ENCODE results near the gene ERBB2.
"Not testable (repeated sequence)": the region's sequence is repeated elsewhere in the genome, so short reads cannot be mapped to it uniquely, and the experiment has no call there.

The ERBB2 gene

DNA sequence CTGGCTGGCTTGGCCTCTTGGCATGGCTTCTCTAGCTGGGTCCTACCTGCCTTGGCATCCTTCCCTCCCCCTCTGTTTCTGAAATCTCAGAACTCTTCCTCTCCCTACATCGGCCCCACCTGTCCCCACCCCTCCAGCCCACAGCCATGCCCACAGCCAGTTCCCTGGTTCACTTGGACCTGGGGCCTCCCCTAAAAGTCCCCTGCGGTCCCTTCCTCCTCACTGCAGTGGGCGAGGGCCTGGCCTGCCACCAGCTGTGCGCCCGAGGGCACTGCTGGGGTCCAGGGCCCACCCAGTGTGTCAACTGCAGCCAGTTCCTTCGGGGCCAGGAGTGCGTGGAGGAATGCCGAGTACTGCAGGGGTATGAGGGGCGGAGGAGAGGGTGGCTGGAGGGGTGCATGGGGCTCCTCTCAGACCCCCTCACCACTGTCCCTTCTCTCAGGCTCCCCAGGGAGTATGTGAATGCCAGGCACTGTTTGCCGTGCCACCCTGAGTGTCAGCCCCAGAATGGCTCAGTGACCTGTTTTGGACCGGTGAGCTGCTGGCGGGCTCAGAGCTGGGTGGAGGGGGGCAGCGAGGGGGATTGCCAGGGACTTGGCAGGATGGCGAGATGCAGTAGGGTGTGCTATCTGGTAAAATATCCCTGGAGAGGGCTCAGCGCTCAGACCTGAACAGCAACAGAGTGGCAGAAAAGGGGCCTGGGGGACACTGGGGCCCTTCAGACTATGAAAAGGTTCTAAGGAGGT is 16.4 kb downstream of the ERBB2 start:
- Histone ChIP-seq H3K36me3 (ENCODE audit: control insufficient read depth, insufficient read depth, low read length) (peaks cover 38% of the 10 kb centered on the region), H3K9me3 (ENCODE audit: control insufficient read depth, insufficient read depth, low read length) (no peaks in the 10 kb centered on the region), H3K4me1 (ENCODE audit: control insufficient read depth, insufficient read depth, low read length) (no peaks in the 10 kb centered on the region), H3K27ac (ENCODE audit: low read length) (no peak overlapping the region), H3K4me3 (ENCODE audit: low read length) (no peak overlapping the region), H3K27me3 (ENCODE audit: control insufficient read depth, insufficient read depth, low read length) (no peaks in the 10 kb centered on the region)
- DNase-seq (ENCODE audit: low read depth, low spot score): no peak
- no CpG with 5 or more reads among the region's 15 CpGs for WGBS (ENCODE audit: insufficient coverage, insufficient read length)

DNA sequence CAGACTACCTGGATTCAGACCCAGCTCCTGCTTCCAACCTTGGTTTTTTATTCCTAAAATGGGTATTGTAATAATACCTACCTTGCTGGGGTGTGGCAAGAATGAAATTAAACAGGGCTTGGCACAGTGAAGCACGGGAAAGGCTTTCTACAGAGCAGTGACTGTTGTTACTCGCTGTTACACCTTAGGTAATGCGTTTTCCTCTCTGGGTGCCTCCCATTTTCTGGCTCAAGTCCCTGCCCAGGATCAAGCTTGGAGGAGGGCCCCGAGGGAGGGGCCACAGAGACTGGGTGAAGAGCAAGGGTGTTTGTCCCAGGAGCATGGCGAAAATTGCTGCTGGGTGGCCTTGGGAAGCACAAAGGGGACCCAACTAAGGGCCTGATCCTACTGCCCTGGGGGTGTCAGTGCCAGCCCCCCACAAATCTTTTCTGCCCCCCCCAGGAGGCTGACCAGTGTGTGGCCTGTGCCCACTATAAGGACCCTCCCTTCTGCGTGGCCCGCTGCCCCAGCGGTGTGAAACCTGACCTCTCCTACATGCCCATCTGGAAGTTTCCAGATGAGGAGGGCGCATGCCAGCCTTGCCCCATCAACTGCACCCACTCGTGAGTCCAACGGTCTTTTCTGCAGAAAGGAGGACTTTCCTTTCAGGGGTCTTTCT is 17.1 kb downstream of the ERBB2 start:
- Histone ChIP-seq H3K4me3 (ENCODE audit: low read length) (no peak overlapping the region), H3K36me3 (ENCODE audit: control insufficient read depth, insufficient read depth, low read length) (peaks cover 34% of the 10 kb centered on the region), H3K4me1 (ENCODE audit: control insufficient read depth, insufficient read depth, low read length) (no peaks in the 10 kb centered on the region), H3K27ac (ENCODE audit: low read length) (no peak overlapping the region), H3K9me3 (ENCODE audit: control insufficient read depth, insufficient read depth, low read length) (no peaks in the 10 kb centered on the region), H3K27me3 (ENCODE audit: control insufficient read depth, insufficient read depth, low read length) (no peaks in the 10 kb centered on the region)
- no peak for DNase-seq (ENCODE audit: low read depth, low spot score)
- no CpG with 5 or more reads among the region's 11 CpGs for WGBS (ENCODE audit: insufficient coverage, insufficient read length)

DNA sequence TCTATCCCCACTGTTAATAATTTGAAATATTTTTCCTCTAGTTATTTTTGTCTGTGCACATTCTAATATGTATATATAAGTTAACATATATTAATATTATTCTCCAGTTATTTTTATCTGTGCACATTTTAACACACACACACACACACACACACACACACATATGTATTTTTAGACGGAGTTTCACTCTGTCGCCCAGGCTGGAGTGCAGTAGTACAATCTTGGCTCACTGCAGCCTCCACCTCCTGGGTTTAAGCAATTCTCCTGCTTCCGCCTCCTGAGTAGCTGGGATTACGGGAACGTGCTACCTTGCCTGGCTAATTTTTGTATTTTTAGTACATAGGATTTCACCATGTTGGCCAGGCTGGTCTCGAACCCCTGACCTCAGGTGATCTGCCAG is 17.8 kb downstream of the ERBB2 start:
- no CpG with 5 or more reads among the region's 6 CpGs for WGBS (ENCODE audit: insufficient coverage, insufficient read length)
- peaks cover 30% of the 10 kb centered on the region for H3K36me3 ChIP-seq (ENCODE audit: control insufficient read depth, insufficient read depth, low read length)
- no peak for DNase-seq (ENCODE audit: low read depth, low spot score)
- H3K27me3 ChIP-seq (ENCODE audit: control insufficient read depth, insufficient read depth, low read length): no peaks in the 10 kb centered on the region
- H3K27ac ChIP-seq (ENCODE audit: low read length): no peak overlapping the region
- no peaks in the 10 kb centered on the region for H3K4me1 ChIP-seq (ENCODE audit: control insufficient read depth, insufficient read depth, low read length)
- no peak overlapping the region for H3K4me3 ChIP-seq (ENCODE audit: low read length)
- H3K9me3 ChIP-seq (ENCODE audit: control insufficient read depth, insufficient read depth, low read length): no peaks in the 10 kb centered on the region

DNA sequence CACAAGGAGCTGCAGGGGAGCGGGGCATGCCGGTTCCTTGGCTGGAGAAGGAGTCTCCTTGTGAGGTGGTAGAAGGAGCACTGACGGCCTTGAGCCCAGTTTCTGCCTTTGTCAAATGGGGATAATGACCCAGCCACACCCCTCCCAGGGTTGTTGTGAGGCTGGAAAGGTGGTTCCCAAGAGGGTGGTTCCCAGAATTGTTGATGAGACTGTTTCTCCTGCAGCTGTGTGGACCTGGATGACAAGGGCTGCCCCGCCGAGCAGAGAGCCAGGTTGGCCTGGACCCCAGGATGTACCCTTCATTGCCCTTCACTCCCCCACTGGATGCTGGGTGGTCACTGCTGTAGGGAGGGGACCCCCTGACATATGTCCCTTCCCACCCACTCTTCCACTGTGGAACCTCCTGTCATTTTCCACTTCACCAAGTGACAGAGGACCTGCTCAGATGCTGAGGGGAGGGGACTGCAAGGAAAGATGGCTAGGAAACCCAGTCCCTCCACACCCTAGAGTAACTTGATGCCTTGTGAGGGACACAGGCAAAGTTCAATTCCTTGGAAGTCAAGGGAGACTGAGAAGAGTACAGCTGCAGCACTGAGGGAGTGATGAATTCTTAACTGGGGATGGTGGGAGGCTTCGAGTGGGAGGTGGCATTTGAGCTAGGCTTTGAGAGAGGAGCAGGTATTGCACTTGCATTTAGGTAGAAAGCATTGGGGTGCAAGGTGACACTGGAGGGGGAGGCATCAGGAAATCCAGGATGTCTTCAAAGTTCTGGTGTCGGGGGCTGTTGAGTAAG is 19.9 kb downstream of the ERBB2 start:
- whole genome bisulfite sequencing (ENCODE audit: insufficient coverage, insufficient read length): no CpG with 5 or more reads among the region's 7 CpGs
- H3K36me3 ChIP-seq (ENCODE audit: control insufficient read depth, insufficient read depth, low read length): peaks cover 34% of the 10 kb centered on the region

DNA sequence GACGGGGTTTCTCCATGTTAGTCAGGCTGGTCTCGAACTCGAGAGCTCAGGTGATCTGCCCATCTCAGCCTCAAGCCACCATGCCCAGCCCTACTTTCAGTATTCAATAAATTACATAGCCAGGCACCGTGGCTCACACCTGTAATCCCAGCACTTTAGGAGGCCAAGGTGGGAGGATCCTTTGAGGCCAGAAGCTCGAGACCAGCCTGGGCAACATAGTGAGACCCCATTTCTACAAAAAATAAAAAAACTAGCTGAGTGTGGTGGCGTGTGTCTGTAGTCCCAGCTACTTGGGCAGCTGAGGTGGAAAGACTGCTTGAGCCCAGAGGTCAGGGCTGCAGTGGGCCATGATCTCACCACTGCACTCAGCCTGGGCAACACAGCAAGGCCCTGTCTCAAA is 22.2 kb downstream of the ERBB2 start:
- WGBS (ENCODE audit: insufficient coverage, insufficient read length): no CpG with 5 or more reads among the region's 6 CpGs
- DNase-seq (ENCODE audit: low read depth, low spot score): no peak
- no peak overlapping the region for H3K4me3 ChIP-seq (ENCODE audit: low read length)
- H3K9me3 ChIP-seq (ENCODE audit: control insufficient read depth, insufficient read depth, low read length): no peaks in the 10 kb centered on the region
- peaks cover 33% of the 10 kb centered on the region for H3K36me3 ChIP-seq (ENCODE audit: control insufficient read depth, insufficient read depth, low read length)
- H3K4me1 ChIP-seq (ENCODE audit: control insufficient read depth, insufficient read depth, low read length): 0 out of 2 replicates have a peak, but pooled peaks cover 1% of the 10 kb centered on the region
- H3K27me3 ChIP-seq (ENCODE audit: control insufficient read depth, insufficient read depth, low read length): no peaks in the 10 kb centered on the region
- H3K27ac ChIP-seq (ENCODE audit: low read length): no peak overlapping the region

More for the DNA sequence above, 19.9 kb downstream of the ERBB2 start:
- Histone ChIP-seq H3K4me1 (ENCODE audit: control insufficient read depth, insufficient read depth, low read length) (0 out of 2 replicates have a peak, but pooled peaks cover 1% of the 10 kb centered on the region), H3K4me3 (ENCODE audit: low read length) (no peak overlapping the region), H3K27me3 (ENCODE audit: control insufficient read depth, insufficient read depth, low read length) (no peaks in the 10 kb centered on the region), H3K9me3 (ENCODE audit: control insufficient read depth, insufficient read depth, low read length) (no peaks in the 10 kb centered on the region), H3K27ac (ENCODE audit: low read length) (no peak overlapping the region)
- no peak for DNase-seq (ENCODE audit: low read depth, low spot score)

DNA sequence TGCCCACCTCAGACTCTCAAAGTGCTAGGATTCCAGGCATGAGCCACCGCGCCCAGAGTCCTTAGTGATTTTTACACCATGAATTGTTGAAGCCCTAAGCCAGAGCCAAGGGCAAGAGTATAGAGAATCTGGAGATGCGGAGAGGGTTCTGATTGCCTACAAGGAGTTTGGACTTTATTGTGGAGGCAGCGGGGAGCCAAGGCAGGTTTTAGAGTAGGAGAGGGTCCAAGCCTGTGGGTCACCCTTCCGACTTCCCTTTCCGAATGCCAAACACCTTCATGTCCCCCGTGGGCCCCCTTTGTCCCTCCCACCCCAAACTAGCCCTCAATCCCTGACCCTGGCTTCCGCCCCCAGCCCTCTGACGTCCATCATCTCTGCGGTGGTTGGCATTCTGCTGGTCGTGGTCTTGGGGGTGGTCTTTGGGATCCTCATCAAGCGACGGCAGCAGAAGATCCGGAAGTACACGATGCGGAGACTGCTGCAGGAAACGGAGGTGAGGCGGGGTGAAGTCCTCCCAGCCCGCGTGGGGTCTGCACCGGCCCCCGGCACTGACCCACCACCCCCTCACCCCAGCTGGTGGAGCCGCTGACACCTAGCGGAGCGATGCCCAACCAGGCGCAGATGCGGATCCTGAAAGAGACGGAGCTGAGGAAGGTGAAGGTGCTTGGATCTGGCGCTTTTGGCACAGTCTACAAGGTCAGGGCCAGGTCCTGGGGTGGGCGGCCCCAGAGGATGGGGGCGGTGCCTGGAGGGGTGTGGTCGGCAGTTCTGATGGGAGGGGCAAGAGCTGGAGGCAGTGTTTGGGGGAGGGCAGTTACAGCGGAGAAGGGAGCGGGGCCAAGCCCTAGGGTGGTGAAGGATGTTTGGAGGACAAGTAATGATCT is 23.3 kb downstream of the ERBB2 start:
- Histone ChIP-seq H3K4me3 (ENCODE audit: low read length) (no peak overlapping the region), H3K9me3 (ENCODE audit: control insufficient read depth, insufficient read depth, low read length) (no peaks in the 10 kb centered on the region; the same call in 1 of the 2 replicates), H3K27ac (ENCODE audit: low read length) (no peak overlapping the region), H3K36me3 (ENCODE audit: control insufficient read depth, insufficient read depth, low read length) (peaks cover 41% of the 10 kb centered on the region), H3K27me3 (ENCODE audit: control insufficient read depth, insufficient read depth, low read length) (no peaks in the 10 kb centered on the region), H3K4me1 (ENCODE audit: control insufficient read depth, insufficient read depth, low read length) (0 out of 2 replicates have a peak, but pooled peaks cover 1% of the 10 kb centered on the region)
- no peak for DNase-seq (ENCODE audit: low read depth, low spot score)
- WGBS (ENCODE audit: insufficient coverage, insufficient read length): no CpG with 5 or more reads among the region's 34 CpGs

DNA sequence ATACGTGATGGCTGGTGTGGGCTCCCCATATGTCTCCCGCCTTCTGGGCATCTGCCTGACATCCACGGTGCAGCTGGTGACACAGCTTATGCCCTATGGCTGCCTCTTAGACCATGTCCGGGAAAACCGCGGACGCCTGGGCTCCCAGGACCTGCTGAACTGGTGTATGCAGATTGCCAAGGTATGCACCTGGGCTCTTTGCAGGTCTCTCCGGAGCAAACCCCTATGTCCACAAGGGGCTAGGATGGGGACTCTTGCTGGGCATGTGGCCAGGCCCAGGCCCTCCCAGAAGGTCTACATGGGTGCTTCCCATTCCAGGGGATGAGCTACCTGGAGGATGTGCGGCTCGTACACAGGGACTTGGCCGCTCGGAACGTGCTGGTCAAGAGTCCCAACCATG is 24.9 kb downstream of the ERBB2 start:
- Histone ChIP-seq H3K4me1 (ENCODE audit: control insufficient read depth, insufficient read depth, low read length) (0 out of 2 replicates have a peak, but pooled peaks cover 1% of the 10 kb centered on the region), H3K4me3 (ENCODE audit: low read length) (no peak overlapping the region), H3K36me3 (ENCODE audit: control insufficient read depth, insufficient read depth, low read length) (peaks cover 39% of the 10 kb centered on the region), H3K27ac (ENCODE audit: low read length) (no peak overlapping the region), H3K27me3 (ENCODE audit: control insufficient read depth, insufficient read depth, low read length) (no peaks in the 10 kb centered on the region), H3K9me3 (ENCODE audit: control insufficient read depth, insufficient read depth, low read length) (no peaks in the 10 kb centered on the region; the same call in 1 of the 2 replicates)
- DNase-seq (ENCODE audit: low read depth, low spot score): no peak
- no CpG with 5 or more reads among the region's 13 CpGs for WGBS (ENCODE audit: insufficient coverage, insufficient read length)

DNA sequence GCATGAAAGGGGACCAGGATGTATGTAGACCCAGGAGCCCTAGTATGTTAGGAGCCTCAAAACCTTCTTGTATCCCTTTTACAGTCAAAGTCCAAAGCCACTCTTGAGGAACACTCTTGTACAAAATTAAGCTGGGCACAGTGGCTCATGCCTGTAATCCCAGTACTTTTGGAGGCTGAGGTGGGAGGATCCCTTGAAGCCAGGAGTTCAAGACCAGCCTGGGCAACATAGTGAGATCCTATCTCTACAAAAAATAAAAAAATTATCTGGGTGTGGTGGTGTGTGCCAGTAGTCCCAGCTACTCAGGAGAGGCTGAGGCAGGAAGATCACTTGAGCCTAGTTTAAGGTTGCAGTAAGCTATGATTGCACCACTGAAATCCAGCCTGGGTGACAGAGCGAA is 26.1 kb downstream of the ERBB2 start:
- not testable (repeated sequence) for DNase-seq (ENCODE audit: low read depth, low spot score); H3K4me1 ChIP-seq (ENCODE audit: control insufficient read depth, insufficient read depth, low read length); H3K27ac ChIP-seq (ENCODE audit: low read length); H3K27me3 ChIP-seq (ENCODE audit: control insufficient read depth, insufficient read depth, low read length); H3K9me3 ChIP-seq (ENCODE audit: control insufficient read depth, insufficient read depth, low read length); H3K4me3 ChIP-seq (ENCODE audit: low read length)
- WGBS (ENCODE audit: insufficient coverage, insufficient read length): no CpG with 5 or more reads among the region's 1 CpG
- H3K36me3 ChIP-seq (ENCODE audit: control insufficient read depth, insufficient read depth, low read length): peaks cover 36% of the 10 kb centered on the region

DNA sequence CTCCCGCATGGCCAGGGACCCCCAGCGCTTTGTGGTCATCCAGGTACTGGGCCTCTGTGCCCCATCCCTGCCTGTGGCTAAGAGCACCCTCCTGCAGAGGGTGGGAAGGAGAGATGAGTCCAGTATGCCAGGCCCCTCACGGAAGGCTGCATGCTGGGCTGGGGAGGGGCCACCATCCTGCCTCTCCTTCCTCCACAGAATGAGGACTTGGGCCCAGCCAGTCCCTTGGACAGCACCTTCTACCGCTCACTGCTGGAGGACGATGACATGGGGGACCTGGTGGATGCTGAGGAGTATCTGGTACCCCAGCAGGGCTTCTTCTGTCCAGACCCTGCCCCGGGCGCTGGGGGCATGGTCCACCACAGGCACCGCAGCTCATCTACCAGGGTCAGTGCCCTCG is 26.8 kb downstream of the ERBB2 start:
- peaks cover 36% of the 10 kb centered on the region for H3K36me3 ChIP-seq (ENCODE audit: control insufficient read depth, insufficient read depth, low read length)
- no peak overlapping the region for H3K27ac ChIP-seq (ENCODE audit: low read length)
- DNase-seq (ENCODE audit: low read depth, low spot score): no peak
- no CpG with 5 or more reads among the region's 9 CpGs for WGBS (ENCODE audit: insufficient coverage, insufficient read length)
- no peak overlapping the region for H3K4me3 ChIP-seq (ENCODE audit: low read length)
- 0 out of 2 replicates have a peak, but pooled peaks cover 1% of the 10 kb centered on the region for H3K4me1 ChIP-seq (ENCODE audit: control insufficient read depth, insufficient read depth, low read length)
- H3K9me3 ChIP-seq (ENCODE audit: control insufficient read depth, insufficient read depth, low read length): no peaks in the 10 kb centered on the region; the same call in 1 of the 2 replicates
- no peaks in the 10 kb centered on the region for H3K27me3 ChIP-seq (ENCODE audit: control insufficient read depth, insufficient read depth, low read length)
